ENCODE results near the gene CRYZ.

CRYZ gene

DNA sequence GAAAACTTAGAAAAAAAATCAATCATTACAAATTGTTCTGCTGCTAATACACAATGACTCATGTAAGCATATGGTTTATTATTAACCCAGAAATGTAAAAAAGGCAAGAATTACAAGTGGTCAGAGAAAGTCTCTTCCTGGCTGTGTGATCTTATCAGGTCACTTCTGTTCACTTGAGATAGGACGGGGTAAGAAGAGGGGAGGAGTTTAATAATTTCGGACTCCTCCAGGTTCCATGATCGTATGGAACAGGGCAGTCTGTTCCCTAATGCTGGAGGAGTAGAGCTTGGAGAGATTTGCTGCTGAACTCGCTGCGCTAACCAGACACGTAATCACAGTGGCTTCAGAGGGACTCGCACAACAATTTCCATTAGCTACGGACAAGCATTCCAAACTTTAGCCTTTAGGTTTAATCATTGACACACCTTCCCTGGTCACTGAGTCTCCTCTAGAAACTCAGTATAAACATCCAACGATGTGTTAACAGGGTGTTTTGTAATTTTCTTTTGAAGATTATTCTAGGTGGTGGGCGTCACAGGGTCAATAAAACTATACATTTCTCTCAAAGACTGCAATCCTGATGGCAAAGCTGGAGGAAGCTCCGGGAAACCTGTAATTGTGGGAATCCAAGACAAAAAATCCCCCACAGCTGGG, 1.3 kb downstream of the CRYZ start:
- in situ Hi-C loops (cut with MboI; ENCODE audit: low pct_unique_long_range_greater_than_20kb, low sequenced_read_pairs, unreplicated experiment) = no loop called here
- TF ChIP-seq, protein P1, sequence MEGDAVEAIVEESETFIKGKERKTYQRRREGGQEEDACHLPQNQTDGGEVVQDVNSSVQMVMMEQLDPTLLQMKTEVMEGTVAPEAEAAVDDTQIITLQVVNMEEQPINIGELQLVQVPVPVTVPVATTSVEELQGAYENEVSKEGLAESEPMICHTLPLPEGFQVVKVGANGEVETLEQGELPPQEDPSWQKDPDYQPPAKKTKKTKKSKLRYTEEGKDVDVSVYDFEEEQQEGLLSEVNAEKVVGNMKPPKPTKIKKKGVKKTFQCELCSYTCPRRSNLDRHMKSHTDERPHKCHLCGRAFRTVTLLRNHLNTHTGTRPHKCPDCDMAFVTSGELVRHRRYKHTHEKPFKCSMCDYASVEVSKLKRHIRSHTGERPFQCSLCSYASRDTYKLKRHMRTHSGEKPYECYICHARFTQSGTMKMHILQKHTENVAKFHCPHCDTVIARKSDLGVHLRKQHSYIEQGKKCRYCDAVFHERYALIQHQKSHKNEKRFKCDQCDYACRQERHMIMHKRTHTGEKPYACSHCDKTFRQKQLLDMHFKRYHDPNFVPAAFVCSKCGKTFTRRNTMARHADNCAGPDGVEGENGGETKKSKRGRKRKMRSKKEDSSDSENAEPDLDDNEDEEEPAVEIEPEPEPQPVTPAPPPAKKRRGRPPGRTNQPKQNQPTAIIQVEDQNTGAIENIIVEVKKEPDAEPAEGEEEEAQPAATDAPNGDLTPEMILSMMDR (IDR thresholded peaks at IDR 0.05; ENCODE audit: extremely low read depth, insufficient read depth, missing control alignments) = no peak
- DNase-seq (ENCODE audit: low spot score) = peak; percentile 38

DNA sequence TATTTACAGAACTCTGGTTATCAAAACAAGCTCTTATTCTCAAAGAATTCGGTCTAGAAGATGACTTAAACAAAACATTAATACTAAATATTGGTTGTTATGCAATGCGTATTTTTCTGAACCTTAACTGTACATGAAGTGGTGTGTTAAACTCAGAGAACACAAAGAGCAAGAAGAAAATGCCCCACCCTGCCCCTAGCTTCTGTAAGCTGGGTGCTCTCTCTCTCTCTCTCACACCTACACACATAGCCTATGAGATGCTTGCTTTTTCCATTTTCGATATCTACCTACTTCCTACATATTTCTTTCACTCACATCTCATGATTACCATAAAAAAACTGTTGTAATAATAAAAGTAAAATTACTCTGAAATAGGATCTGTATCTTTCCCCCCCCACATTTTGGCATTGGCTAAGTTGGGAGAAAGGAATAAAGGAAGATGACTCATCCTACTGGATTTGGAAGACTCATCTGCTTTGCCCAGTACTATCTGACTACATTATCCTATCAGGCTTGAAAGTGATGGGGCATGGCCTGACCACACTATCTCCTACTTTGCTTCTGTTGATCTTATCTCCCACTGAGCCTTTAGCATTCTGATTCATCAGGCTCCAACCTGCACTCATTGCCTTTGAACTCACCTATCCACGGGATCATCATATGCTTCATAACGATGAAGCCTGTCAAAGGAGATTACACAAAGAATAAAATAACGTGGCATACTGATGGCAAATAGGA, 2.9 kb downstream of the CRYZ start:
- in situ Hi-C loops (cut with MboI; ENCODE audit: low pct_unique_long_range_greater_than_20kb, low sequenced_read_pairs, unreplicated experiment) = no loop called here
- TF ChIP-seq, protein P1 (IDR thresholded peaks at IDR 0.05; ENCODE audit: extremely low read depth, insufficient read depth, missing control alignments) = no peak
- no peak for DNase-seq (ENCODE audit: low spot score)

DNA sequence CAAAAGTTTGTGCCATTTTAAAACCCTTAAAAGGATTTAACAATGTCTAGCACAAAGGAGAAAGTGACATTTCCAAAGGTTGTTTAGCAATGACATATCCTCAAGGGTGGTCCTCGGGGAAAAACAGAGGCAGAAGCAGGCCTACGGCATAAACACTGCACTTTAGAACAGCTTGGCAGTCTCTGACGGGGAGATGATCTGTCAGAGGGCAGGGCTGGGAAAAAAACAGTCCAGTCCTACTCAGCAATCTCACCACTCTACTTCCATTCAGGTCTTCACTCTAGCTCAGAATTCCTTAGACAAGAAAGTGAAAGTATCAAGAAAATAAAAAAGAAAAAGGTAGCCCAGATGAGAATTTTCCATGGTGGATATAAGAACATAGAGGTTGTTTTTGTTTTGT, 4.1 kb downstream of the CRYZ start:
- TF ChIP-seq, protein P1 (IDR thresholded peaks at IDR 0.05; ENCODE audit: extremely low read depth, insufficient read depth, missing control alignments) = no peak
- in situ Hi-C loops (cut with MboI; ENCODE audit: low pct_unique_long_range_greater_than_20kb, low sequenced_read_pairs, unreplicated experiment) = no loop called here
- no peak for DNase-seq (ENCODE audit: low spot score)

DNA sequence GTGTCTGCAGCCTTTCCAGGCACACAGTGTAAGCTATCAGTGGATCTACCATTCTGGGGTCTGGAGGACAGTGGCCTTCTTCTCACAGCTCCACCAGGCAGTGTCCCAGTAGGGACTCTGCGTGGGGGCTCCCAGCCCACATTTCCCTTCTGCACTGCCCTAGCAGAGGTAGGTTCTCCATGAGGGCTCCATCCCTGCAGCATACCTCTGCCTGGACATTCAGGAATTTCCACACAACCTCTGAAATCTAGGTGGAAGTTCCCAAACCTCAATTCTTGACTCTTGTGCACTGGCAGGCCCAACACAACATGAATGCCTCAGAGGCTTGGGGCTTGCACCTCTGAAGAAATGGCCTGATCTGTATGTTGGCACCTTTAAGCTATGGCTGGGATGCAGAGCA, 6.8 kb downstream of the CRYZ start:
- TF ChIP-seq, protein P1 (IDR thresholded peaks at IDR 0.05; ENCODE audit: extremely low read depth, insufficient read depth, missing control alignments) = no peak
- DNase-seq (ENCODE audit: low spot score) = no peak
- in situ Hi-C loops (cut with MboI; ENCODE audit: low pct_unique_long_range_greater_than_20kb, low sequenced_read_pairs, unreplicated experiment) = no loop called here

DNA sequence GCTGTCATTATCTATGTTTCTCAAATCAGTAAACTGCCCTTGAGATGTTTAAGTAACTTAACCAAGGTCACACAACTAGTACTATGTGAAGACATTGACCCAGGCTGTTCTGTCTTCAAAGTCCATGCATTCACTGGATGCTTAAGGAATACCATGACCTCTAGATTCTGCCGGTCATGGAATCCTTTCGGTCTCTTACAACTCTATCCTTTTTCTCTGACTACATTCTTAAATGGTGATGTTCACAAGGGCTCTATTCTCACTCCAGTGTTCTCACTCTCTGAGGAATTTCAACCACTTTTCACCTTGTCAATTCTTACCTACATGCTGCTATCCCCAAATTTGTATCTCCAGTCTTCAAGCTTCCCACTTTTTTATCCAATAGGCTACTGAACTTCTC, 15.2 kb downstream of the CRYZ start:
- TF ChIP-seq, protein P1 (IDR thresholded peaks at IDR 0.05; ENCODE audit: extremely low read depth, insufficient read depth, missing control alignments) = no peak
- DNase-seq (ENCODE audit: low spot score) = no peak
- in situ Hi-C loops (cut with MboI; ENCODE audit: low pct_unique_long_range_greater_than_20kb, low sequenced_read_pairs, unreplicated experiment) = no loop called here

DNA sequence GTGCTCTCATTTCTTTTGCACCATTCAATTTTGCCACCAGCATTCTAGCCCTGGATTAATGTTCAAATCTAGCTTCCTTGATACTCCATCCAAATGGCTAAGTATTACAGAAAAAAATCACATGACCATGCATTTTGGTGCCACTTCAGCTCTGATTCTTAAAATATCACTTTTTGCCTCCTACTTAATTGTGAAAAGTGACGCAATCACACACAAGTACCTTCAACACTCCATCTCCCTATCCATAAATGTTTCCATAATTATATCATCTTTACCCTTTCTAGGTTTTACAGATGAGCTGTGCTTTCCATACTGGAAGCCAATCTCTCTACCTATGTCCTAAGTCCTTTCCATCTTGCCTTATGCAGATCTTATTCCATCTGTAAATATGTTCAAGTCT, 16.0 kb downstream of the CRYZ start:
- TF ChIP-seq, protein P1 (IDR thresholded peaks at IDR 0.05; ENCODE audit: extremely low read depth, insufficient read depth, missing control alignments) = no peak
- in situ Hi-C loops (cut with MboI; ENCODE audit: low pct_unique_long_range_greater_than_20kb, low sequenced_read_pairs, unreplicated experiment) = no loop called here
- DNase-seq (ENCODE audit: low spot score) = no peak
